ENCODE measurements around the gene IFI30. TPM values are rescaled to one million over a fixed set of nuclear protein-coding genes. Genes with fewer than 3 reads are reported as not detected.

The IFI30 gene
- total RNA-seq, 1 experiment from 2014 or later, result 20.2 TPM

DNA sequence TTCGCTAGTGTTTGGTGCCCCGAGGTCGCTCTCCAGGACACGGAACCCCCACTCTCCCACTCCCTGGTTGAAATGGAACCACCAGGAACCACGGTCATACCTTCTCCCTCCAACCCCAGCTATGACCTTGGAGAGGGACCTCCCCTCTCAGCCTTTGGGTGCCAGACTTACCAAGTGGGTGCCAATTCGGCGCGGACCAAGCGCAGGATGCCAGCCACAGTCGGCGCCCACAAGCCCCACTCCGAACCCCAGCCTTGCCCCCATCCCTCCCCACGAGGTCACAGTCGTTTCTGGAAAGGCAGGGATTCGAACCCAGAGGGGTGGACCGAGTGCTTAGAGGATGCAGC is 51.7 kb downstream of the IFI30 start:
- ChIA-PET CTCF (interaction anchor here (0.5 to 3.9 kb wide), 8 partner anchors 17 to 185 kb away, joined by 3 to 72 read pairs (median 7); a partner anchor contains a TSS), POLR2A (interaction anchor here (2.1 kb wide), 1 partner anchor 31 kb away, joined by 5 read pairs; no protein-coding TSS in a partner anchor)
- H3K4me3 Mint-ChIP-seq, result peak overlapping the region; percentile 92
- DNase-seq (ENCODE audit: low spot score) (no peak), ATAC-seq (no peak)
- no peak overlapping the region for H3K27ac Mint-ChIP-seq
- H3K36me3 Mint-ChIP-seq, result no peaks in the 10 kb centered on the region
- H3K9me3 Mint-ChIP-seq, result no peaks in the 10 kb centered on the region
- H3K4me1 Mint-ChIP-seq, result peaks cover 25% of the 10 kb centered on the region
- H3K27me3 Mint-ChIP-seq (ENCODE audit: low read depth), result peaks cover 42% of the 10 kb centered on the region
- TF ChIP-seq FOXP1 (CRISPR knock-in tag; IDR thresholded peaks at IDR 0.05; ENCODE audit: borderline replicate concordance) (0 out of 2 replicates have a peak, but pooled peaks have one; percentile 36), ESRRA (CRISPR knock-in tag; IDR thresholded peaks at IDR 0.05; ENCODE audit: borderline replicate concordance) (no peak)

DNA sequence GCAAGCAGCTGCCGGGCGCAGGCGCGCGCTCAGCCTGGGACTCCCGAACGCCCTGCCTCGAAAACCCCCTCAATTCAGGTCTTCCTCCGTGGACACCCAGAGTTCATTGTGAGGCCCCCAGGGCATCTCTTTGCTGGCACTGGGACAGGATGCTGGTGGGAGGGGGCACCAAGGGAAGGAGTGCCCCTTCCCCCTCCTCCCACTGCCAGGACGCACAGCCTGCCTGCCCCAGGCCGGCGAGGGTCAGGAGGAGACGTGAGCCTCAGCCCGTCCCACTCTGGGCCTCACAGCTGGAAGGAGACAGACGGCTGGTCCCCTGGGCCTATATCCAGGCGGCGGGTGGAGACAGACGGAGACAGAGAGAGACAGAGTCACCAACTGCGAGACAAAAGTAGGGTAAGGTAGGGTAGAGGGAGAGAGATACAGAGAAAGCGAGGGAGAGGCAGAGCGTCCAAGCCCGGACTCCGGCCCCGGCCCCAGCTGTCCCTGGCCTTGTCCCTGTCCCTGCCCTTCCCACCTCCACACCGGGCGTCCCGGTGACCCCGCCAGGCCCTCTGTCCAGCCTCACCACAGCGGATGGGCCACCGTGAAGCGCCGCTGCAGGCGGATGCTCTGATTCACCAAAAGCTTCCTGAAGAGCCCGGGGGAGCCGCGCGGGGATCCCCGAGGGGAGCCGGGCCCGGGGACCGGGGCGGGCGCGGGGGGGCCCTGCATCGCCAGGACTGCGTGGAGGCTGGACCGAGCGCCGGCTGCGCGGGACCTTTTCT is 52.3 kb downstream of the IFI30 start, which contains the start of gene PDE4C:
Gene PDE4C (minus strand): TSS at position 737 of the 767 bp plus-strand sequence. CDS start 23 bp downstream, at position 714.
- ChIA-PET CTCF (interaction anchor here (0.5 to 3.9 kb wide), 8 partner anchors 18 to 185 kb away, joined by 3 to 72 read pairs (median 5); a partner anchor contains a TSS), POLR2A (no interaction called here)
- Mint-ChIP-seq H3K27me3 (ENCODE audit: low read depth) (peaks cover 38% of the 10 kb centered on the region), H3K4me1 (peaks cover 25% of the 10 kb centered on the region), H3K4me3 (peak within 1 kb of the TSS; percentile 92), H3K9me3 (no peaks in the 10 kb centered on the region), H3K36me3 (no peaks in the 10 kb centered on the region), H3K27ac (no peak within 1 kb of the TSS)
- ATAC-seq, result no peak
- DNase-seq (ENCODE audit: low spot score), result peak; percentile 43
- TF ChIP-seq, protein P1, sequence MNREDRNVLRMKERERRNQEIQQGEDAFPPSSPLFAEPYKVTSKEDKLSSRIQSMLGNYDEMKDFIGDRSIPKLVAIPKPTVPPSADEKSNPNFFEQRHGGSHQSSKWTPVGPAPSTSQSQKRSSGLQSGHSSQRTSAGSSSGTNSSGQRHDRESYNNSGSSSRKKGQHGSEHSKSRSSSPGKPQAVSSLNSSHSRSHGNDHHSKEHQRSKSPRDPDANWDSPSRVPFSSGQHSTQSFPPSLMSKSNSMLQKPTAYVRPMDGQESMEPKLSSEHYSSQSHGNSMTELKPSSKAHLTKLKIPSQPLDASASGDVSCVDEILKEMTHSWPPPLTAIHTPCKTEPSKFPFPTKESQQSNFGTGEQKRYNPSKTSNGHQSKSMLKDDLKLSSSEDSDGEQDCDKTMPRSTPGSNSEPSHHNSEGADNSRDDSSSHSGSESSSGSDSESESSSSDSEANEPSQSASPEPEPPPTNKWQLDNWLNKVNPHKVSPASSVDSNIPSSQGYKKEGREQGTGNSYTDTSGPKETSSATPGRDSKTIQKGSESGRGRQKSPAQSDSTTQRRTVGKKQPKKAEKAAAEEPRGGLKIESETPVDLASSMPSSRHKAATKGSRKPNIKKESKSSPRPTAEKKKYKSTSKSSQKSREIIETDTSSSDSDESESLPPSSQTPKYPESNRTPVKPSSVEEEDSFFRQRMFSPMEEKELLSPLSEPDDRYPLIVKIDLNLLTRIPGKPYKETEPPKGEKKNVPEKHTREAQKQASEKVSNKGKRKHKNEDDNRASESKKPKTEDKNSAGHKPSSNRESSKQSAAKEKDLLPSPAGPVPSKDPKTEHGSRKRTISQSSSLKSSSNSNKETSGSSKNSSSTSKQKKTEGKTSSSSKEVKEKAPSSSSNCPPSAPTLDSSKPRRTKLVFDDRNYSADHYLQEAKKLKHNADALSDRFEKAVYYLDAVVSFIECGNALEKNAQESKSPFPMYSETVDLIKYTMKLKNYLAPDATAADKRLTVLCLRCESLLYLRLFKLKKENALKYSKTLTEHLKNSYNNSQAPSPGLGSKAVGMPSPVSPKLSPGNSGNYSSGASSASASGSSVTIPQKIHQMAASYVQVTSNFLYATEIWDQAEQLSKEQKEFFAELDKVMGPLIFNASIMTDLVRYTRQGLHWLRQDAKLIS (CRISPR knock-in tag; IDR thresholded peaks at IDR 0.05; ENCODE audit: borderline replicate concordance), result no peak
- TF ChIP-seq E2F4 (CRISPR knock-in tag; IDR thresholded peaks at IDR 0.05; ENCODE audit: borderline replicate concordance, low read depth), result no peak
- TF ChIP-seq, protein P2, sequence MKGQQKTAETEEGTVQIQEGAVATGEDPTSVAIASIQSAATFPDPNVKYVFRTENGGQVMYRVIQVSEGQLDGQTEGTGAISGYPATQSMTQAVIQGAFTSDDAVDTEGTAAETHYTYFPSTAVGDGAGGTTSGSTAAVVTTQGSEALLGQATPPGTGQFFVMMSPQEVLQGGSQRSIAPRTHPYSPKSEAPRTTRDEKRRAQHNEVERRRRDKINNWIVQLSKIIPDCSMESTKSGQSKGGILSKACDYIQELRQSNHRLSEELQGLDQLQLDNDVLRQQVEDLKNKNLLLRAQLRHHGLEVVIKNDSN (CRISPR knock-in tag; IDR thresholded peaks at IDR 0.05), result no peak

- H3K27me3 Mint-ChIP-seq (ENCODE audit: low read depth), result peaks cover 36% of the 10 kb centered on the region
- H3K36me3 Mint-ChIP-seq, result no peaks in the 10 kb centered on the region
- TF ChIP-seq ZNF396 (CRISPR knock-in tag; IDR thresholded peaks at IDR 0.05; ENCODE audit: borderline replicate concordance) (no peak), ETV6 (CRISPR knock-in tag; IDR thresholded peaks at IDR 0.05) (no peak), ZNF512 (CRISPR knock-in tag; IDR thresholded peaks at IDR 0.05; ENCODE audit: borderline replicate concordance) (no peak), ZNF219 (CRISPR knock-in tag; IDR thresholded peaks at IDR 0.05; ENCODE audit: borderline replicate concordance) (no peak), RORB (CRISPR knock-in tag; IDR thresholded peaks at IDR 0.05) (no peak), KAT7 (CRISPR knock-in tag; IDR thresholded peaks at IDR 0.05; ENCODE audit: borderline replicate concordance) (no peak), CDX4 (CRISPR knock-in tag; IDR thresholded peaks at IDR 0.05; ENCODE audit: borderline replicate concordance) (no peak), MYBL2 (CRISPR knock-in tag; IDR thresholded peaks at IDR 0.05) (no peak)
- TF ChIP-seq, protein P3, sequence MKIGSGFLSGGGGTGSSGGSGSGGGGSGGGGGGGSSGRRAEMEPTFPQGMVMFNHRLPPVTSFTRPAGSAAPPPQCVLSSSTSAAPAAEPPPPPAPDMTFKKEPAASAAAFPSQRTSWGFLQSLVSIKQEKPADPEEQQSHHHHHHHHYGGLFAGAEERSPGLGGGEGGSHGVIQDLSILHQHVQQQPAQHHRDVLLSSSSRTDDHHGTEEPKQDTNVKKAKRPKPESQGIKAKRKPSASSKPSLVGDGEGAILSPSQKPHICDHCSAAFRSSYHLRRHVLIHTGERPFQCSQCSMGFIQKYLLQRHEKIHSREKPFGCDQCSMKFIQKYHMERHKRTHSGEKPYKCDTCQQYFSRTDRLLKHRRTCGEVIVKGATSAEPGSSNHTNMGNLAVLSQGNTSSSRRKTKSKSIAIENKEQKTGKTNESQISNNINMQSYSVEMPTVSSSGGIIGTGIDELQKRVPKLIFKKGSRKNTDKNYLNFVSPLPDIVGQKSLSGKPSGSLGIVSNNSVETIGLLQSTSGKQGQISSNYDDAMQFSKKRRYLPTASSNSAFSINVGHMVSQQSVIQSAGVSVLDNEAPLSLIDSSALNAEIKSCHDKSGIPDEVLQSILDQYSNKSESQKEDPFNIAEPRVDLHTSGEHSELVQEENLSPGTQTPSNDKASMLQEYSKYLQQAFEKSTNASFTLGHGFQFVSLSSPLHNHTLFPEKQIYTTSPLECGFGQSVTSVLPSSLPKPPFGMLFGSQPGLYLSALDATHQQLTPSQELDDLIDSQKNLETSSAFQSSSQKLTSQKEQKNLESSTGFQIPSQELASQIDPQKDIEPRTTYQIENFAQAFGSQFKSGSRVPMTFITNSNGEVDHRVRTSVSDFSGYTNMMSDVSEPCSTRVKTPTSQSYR (CRISPR knock-in tag; IDR thresholded peaks at IDR 0.05), result no peak
- no peak for ATAC-seq
- ChIA-PET CTCF (interaction anchor here (1.9 to 3.9 kb wide), 2 partner anchors 27 to 52 kb away, joined by 6 to 72 read pairs; a partner anchor contains a TSS), POLR2A (no interaction called here)
- H3K4me3 Mint-ChIP-seq, result 0 out of 2 replicates have a peak overlapping the region, but pooled peaks have one; percentile 12
- H3K27ac Mint-ChIP-seq, result no peak overlapping the region
- H3K4me1 Mint-ChIP-seq, result peaks cover 31% of the 10 kb centered on the region
- DNase-seq (ENCODE audit: low spot score), result no peak
- H3K9me3 Mint-ChIP-seq, result no peaks in the 10 kb centered on the region
These were observed 53.6 kb downstream of the IFI30 start for GRCh38 chr19:18226956-18227780.

All from WTC11 (cell line).